GM15510 (cell line): ENCODE data around the gene CWC25.

Experiments
- POLR2A ChIP-seq: IDR thresholded peaks from 3 replicates; pipeline ENCODE4 v1.6.1; 2011; ENCODE audit warnings: borderline replicate concordance; ENCODE audit not compliant: insufficient read length; ENCODE audit errors: extremely low read depth

The CWC25 gene

DNA sequence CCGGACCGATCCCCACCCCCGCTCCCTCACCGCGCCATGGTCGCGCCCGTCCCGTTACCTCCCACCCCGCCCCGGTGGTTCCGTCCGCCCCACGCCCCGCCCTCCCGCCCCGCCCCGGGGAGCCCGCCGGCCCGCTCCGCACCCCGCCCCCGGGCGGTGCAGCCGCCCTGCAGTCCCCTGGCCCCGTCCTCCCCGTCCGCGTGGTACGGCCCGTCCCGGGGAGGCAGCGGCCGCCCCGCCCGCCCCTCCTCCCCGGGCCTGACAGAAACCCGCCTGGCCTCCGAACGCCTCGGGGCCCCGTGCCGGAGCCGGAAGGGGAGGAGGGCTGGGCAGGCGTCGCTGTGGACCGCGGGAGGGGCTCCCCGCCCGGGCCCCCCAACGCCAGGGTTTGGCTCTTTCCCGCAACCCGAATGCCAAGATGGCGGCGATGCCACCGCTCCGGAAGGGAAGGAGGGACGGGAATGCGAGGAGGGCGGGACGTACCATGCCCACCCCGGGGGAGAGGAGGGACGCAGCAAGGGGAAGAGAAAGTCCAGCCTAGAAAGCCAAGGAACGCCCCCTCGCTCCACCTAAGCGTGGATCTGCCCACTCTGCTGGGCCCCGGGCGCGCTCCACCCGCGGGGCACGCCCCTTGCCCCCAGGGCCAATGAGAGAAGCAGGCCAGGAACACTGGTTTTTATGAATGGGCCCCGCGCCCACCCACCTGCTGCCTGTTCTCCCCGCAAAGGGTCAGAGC lies 25.5 kb downstream of the CWC25 start, which contains the start of gene PIP4K2B:
TSS of gene PIP4K2B (minus strand) at position 56 of the 736 bp plus-strand sequence. CDS start 132 bp downstream, outside the sequence.
- TF ChIP-seq POLR2A: peak; percentile 41

DNA sequence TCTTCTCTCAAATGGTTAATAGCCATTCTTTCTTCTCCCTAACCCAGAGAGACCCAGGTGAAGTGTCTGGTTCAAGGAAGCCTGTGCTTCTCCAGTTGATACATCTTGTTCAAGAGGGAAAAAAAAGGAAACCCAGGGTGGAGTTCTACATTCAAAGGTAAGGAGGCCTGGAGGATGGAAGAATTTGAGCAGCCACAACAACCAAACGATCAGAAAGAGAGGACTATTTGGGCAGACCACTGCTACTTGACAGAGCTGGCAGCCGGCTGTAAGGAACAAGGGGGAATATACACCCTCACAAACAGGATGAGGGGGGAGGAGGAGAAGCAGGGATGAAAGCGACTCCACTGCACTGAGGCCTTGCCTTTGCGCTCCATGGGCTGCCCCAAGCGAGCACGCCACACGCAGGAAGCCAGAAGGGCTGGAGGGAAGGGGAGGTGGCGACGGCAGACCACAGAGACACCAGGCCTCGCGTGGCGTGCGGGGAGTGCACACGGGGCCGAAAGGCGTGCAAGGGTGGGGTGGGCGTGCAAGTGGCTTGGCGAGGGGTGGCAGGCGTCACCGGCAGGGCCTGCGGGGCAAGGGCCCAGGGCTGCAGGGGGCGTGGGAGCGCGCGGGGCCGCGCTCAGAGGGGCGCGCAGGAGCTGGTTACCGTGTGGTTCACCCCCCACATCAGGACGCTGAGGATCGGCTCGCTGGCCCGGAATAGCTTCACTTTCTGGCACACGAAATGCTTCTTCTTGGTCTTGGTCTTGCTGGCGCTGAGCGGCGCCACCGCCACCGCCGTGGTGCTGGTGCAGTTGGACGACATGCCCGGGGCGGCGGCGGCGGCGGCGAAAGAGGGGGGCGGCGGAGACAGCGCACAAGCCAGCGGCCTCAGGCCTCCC lies 26.3 kb downstream of the CWC25 start:
- peak; percentile 45 for TF ChIP-seq POLR2A

DNA sequence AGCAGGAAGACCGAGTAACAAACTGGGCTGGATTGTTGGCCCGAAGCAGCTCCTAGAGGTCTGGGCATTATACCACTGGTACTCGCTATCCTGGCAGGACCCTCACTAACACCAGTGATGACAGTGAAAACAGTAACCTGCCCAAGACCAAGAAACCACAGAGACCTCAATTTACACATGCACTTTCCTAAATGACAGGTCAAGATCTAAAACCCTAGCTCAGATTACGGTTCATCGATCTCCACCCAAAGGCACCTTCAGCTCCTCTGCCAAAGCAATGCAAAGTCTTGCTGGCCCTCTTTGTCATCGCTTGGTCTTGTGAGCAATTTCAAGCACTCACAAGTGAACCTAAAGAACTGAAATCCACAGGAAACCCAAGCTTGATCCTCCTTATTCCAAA lies 27.3 kb downstream of the CWC25 start:
- no peak for TF ChIP-seq POLR2A

DNA sequence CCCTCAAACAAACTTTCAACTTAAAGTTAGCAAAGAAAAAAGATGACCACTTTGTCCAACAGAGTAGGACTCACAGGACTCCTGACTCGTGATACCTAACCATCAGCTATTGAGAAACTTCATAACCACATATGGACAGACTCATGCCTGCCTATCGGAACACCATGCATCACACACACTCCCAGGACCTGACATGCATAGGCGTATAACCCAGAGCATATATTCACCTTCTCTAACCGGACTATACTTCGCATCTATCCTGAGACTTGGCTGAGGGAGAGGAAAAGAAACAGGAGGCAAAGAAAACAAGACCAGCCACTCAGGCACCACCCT lies 28.0 kb downstream of the CWC25 start:
- TF ChIP-seq POLR2A: no peak

DNA sequence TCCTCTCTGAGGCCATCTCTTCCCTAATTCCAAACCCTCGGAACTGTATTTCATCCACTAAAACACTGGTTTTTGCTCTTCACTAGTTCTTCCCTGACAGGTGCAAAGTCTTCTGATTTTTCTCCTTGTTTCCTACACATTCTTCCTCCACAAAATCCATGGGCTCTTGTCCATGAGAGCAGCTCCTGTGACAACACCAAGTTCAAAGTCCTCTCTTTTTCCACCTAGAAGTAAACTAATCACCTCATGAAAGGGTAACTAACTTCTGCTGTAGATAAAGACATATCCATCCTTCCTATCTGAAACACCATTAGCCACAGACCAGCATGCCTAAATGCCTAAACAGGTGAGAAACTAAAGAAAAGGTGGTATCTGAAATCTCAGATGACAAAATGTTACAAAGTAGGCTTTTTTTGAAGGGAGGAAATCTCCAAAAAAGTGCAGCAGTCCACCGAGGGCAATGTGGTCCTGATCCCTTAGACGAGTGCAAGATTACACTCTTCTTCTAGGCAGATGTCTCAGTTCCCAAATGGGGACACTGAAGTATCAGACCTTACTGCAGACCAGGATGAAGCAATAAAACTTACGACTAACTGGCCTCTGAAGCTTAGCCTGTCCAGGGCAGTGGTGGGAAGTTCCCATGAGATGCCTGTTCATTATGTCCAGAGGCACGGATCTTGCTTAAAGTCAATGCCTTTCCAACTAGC lies 28.5 kb downstream of the CWC25 start:
- TF ChIP-seq POLR2A: no peak

DNA sequence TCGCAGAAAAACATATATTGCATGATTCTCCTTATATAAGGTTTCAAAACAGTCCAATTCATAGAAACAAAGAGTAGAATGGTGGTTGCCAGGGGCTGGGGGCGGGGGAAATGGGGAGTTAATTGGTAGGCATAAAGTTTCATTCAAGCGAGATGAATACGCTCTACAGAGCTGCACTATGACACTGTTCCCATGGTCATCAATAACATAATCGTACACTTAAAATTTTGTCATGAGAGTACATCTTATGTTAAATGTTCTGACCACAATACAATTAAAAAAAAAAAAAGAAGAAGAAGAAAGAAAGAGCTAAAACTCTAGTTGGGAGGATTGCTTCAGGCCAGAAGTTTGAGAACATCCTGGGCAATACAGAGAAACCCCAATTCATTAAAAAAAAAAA lies 30.9 kb downstream of the CWC25 start:
- no peak for TF ChIP-seq POLR2A

DNA sequence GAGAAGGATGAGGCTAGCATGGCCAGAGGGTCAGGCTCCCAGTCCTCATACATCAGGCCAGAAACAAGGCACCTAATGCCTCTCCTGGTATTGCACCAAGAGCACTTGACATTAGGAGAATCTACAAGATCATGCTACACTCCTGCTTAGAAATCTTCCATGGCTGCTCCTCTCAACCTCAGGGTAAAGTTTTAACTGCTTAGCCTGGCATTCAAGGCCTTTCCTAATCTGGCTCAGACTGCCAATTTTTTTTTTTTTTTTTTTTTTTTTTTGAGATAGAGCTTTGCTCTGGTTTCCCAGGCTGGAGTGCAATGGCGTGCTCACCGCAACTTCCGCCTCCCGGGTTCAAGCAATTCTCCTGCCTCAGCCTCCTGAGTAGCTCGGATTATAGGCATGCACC lies 34.0 kb downstream of the CWC25 start:
- no peak for TF ChIP-seq POLR2A

DNA sequence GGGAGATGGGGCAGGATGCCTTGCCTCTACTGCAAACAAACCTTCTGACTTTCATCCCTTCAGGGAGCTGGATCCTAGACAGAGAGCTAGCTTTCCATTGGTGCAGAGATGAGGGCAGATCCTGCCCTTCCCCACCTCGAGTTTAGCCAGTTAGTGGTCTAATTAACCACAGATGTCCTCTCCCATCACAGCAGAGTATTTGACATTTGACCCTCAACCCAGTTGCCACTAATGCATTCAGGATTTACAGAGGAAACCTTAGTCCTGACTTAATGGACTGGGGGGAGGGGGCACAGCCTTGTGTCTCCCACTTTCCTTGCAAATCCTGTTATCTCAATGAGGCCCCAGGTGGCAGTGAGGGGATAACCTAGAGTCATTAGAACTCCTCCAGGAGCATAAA lies 35.9 kb downstream of the CWC25 start:
- TF ChIP-seq POLR2A: no peak

DNA sequence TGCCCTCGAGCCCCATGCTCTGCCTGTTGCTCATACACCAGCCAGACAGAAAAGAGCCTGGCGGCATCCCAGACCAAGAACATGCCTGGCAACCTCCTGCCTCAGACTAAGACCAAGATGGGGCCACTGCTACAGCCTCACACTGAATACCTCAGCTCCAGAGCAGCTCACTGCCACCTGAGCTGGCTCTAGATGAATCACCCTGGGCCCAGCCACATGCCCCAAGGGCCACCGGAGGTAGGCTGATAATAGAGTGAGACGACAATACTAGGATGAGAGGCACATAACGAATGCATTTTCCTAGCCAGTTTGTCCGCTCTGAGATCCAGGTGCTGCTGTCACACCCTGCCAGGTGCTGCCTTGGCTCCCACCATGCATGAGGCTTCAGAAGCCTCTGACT lies 38.7 kb downstream of the CWC25 start:
- no peak for TF ChIP-seq POLR2A

DNA sequence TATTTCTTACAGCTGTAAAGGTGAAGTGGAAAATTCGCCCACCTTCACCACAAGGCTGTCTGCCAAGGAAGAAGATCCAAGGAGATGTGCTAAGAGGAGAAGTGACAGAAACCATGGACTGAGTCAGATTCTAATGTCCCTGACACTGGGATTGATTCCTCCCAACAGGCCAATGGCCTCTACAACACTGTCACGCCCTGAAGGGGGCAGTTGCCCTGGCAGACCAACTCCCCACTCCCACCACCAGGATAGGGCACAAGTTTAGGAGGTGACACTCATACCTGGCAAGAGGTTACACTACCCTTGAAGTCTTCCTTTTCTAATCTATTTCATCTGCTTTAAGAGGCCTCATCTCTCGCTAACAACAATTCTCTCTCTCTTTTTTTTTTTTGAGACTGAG lies 41.9 kb downstream of the CWC25 start:
- no peak for TF ChIP-seq POLR2A

DNA sequence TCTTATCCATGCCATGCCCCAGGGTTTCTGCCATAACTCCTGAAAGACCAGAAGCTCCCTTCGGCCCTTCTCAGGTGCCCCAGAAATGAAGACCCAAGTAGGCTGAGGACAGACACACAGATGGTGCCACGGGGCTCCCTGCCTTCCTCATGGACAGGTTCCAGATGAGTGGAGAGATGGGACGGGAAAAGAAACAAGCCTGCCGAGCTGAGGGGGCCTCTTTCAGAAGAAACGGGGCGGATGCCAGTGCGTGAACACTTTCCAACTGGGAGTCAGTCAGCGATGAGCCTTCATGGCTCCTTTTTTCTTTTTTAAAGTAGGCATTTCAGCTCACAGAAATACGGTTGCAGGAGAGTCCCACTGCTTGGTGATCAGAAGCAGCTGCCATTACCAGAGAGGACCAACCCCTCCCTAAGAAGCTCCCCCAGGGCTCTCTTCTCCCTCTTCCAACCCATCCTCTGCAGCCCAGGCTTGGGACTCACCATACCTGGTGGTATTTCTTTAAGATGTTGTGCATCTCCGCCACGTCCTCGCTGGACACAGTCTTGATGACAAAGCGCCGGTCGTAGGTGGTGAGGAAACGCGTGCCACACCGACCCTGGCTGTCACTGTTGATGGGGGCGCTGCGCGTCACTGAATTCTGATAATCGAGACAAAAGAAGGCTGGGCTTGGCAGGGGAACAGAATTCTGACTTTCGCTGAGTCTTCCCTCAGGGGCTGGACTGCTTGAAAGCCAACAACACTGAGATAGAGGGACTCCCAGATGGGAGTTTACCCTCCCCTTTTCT lies 45.0 kb downstream of the CWC25 start:
- TF ChIP-seq POLR2A: no peak

DNA sequence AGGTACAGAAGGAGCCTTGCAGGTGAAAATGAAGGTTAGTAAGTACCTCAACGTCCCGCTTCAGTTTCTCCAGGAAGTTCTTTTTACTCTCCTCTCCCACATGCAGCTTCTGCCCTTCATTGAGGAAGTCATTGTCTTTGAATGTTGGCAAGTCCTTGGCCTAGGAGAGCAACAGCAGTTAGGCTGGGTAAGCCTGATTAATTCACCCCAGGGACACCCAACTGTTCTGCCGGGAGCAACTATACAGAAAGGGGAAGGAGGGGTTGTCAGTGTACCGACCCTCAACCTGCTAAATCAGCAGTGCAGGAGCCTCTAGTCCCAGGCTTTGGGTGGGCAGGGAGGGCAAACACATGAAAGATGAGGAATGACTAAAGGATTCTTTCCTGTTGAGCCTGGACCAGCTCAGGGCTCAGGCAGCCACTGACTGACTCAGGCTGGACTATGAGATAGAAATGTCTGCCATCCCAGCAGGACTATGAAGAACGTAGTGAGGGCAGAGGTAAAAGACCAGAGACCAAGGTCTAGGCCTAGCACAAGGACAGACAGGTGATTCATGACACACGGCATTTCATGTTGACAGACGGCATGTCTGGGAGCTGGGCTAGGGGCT lies 47.4 kb downstream of the CWC25 start:
- TF ChIP-seq POLR2A: no peak

DNA sequence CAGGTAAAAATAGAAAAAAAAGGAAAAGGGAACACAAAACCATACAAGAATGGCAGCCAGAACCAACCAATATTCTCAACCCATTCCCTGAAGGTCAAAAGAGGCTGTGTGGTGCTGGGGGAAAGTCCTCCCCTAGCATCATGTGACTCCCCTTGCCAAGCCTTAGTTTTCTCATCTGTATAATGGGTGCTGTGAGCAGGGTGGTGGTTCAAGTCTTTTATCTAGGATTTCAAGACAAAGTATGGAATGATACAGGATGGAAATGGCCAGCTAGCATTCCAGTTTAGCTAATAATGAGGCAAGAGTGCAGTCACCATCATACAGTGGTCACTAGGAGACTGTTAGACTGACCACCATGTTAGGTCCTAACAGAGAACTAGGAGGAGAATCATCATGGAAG lies 51.9 kb downstream of the CWC25 start:
- no peak for TF ChIP-seq POLR2A

DNA sequence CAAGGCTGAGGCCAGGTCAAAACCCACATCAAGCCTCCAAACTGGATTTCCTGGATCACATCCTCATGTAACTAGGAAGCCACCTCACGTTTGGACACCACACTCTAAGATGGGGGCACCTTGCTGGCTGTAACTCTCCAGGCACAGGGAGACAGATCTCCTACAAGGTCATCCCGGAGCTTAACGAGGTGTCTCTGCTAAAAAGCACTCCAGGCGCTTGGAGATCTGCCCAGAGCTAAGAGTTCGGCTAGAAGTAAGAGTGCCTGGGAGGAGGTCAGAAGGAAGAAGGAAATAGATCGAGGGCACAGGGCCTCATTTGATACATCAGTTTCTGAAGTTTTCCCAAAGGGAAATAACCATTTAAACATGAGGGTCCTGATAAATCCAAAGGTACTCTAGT lies 56.7 kb downstream of the CWC25 start:
- no peak for TF ChIP-seq POLR2A
